AG10803 (cell line): ENCODE data around the gene GCGR.

Source experiments
- DNase-seq: peaks from one replicate; pipeline ENCODE4 v3.0.0; 2010; ENCODE audit warnings: low read depth
- H3K4me3 ChIP-seq: 2 replicates; pipeline ENCODE4 v1.5.1; 2011; ENCODE audit warnings: mild to moderate bottlenecking, low read length, control low read depth
- TF ChIP-seq, protein P1 (sequence below): conservative IDR thresholded peaks from 2 replicates; pipeline ENCODE4 v1.5.1; 2011; ENCODE audit warnings: mild to moderate bottlenecking, low read length, control low read depth, inconsistent platforms

GCGR gene

DNA sequence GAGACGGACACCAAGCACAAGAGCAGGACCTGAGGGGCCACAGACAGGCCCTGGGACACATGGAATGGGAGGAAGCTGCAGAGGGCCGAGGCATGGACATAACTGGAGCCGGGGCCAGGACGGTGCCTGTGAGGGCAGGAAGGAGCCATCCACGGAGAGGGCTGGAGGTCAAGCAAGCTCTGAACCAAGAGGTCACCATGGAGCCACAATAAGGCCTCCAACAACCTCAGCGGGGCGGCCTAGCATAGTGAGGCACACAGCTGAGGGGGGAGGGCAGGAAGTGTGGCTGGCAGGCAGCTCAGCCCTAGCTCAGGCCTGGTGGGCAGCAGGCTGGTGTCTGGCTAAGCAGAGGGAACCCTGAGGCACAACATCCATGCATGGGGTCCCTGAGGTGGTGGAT lies 24.7 kb downstream of the GCGR start:
- TF ChIP-seq, protein P1, sequence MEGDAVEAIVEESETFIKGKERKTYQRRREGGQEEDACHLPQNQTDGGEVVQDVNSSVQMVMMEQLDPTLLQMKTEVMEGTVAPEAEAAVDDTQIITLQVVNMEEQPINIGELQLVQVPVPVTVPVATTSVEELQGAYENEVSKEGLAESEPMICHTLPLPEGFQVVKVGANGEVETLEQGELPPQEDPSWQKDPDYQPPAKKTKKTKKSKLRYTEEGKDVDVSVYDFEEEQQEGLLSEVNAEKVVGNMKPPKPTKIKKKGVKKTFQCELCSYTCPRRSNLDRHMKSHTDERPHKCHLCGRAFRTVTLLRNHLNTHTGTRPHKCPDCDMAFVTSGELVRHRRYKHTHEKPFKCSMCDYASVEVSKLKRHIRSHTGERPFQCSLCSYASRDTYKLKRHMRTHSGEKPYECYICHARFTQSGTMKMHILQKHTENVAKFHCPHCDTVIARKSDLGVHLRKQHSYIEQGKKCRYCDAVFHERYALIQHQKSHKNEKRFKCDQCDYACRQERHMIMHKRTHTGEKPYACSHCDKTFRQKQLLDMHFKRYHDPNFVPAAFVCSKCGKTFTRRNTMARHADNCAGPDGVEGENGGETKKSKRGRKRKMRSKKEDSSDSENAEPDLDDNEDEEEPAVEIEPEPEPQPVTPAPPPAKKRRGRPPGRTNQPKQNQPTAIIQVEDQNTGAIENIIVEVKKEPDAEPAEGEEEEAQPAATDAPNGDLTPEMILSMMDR: no peak
- H3K4me3 ChIP-seq: no peak overlapping the region
- DNase-seq: no peak

DNA sequence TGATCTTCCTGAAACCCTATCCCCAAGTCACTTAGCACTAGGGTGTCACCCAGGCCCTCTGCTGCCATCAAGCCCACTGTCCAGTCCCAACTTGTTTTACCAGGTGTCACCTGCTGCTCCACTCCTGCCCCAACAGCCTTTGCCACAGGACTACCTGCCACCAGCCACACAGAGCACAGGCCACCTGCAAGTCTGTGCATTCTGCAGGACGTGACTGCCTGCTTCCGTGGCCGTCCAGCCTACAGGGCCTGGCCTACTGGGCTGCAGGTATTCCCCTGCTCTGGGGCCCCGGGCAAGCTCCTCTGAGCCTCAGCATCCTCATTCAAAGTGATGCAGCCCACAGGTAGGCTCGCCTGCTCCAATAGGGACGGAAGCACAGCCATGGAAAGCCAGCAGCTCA lies 25.9 kb downstream of the GCGR start:
- H3K4me3 ChIP-seq: no peak overlapping the region
- no peak for DNase-seq
- TF ChIP-seq, protein P1: no peak

DNA sequence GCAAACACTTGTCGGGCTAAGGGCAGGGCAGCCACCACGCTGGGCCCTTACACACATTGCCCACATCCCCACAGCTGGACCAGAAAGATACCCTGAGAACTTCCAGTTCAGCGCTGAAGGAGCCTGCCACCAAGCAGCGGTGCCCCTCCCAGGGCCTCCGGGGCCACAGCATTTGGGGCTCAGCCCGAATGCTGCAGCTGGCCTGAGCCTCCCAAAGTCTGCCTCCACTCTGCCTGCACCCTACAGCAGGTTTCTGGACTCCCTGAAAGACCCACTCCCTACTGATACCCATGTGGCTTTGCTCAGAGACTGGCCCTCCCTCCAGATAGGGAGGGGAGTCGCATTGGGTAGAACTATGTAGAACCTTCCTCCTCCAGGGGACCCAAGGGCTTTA lies 27.6 kb downstream of the GCGR start:
- TF ChIP-seq, protein P1: no peak
- H3K4me3 ChIP-seq: peak overlapping the region; percentile 77
- DNase-seq: no peak

DNA sequence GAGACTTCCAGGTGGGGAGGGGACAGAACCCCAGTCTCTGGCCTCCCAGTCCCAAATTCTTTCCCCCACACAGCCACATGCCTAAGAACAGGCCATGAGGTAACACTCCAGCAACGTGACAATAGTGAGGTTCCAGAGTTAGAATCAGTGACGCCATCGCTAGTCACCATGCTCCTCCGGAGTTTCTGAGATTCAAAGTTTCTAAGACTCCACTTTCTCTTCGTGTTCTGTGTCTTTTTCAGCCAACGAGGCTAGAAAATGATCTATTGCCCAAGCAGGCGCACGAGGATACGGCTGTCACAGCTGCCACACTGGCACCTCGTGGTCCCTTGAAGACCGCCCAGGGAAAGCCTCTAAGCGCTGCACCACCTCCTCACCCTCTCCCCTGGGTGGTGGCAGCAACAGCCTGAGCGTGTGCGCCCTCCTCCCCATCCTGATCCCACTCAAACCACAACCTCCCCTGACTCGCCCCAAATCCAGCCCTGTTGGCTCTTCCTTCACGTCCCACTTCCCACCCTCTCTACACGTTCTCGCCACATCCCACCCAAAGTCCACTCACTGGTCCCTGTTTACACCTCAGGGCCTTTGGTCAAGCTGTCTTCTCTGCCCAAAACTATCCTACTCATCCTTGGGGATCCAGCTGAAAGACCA lies 28.1 kb downstream of the GCGR start:
- peak overlapping the region; percentile 77 for H3K4me3 ChIP-seq
- DNase-seq: peak; percentile 56
- TF ChIP-seq, protein P1: no peak

DNA sequence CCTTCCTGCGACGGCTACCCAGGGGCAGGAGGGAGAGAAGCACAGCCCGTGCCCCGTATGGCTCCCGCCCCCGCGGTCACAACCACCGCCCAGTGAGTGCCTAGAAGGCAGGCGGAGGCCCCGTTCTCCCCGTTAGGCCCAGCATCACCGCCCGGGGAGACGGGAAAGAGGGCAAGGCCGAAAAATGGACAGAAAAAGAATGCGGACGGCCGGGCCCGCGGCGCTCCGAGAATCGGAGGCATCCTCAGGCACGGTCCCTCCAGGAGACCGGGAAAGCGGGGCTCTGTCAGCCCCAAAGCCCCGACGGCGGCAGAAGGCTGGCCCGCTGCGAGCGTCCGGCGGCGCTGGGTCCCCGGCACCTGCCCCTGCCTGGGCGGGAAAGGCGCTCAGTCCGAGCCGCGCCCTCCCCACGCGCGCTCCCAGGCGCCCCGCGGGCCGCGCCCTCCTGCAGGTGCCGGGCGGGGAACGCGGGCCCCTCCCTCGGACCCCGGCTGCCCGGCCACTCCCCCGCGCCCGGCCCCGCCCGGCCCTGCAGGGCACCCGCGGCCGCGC lies 28.7 kb downstream of the GCGR start:
- peak; percentile 19 for DNase-seq
- TF ChIP-seq, protein P1: no peak

DNA sequence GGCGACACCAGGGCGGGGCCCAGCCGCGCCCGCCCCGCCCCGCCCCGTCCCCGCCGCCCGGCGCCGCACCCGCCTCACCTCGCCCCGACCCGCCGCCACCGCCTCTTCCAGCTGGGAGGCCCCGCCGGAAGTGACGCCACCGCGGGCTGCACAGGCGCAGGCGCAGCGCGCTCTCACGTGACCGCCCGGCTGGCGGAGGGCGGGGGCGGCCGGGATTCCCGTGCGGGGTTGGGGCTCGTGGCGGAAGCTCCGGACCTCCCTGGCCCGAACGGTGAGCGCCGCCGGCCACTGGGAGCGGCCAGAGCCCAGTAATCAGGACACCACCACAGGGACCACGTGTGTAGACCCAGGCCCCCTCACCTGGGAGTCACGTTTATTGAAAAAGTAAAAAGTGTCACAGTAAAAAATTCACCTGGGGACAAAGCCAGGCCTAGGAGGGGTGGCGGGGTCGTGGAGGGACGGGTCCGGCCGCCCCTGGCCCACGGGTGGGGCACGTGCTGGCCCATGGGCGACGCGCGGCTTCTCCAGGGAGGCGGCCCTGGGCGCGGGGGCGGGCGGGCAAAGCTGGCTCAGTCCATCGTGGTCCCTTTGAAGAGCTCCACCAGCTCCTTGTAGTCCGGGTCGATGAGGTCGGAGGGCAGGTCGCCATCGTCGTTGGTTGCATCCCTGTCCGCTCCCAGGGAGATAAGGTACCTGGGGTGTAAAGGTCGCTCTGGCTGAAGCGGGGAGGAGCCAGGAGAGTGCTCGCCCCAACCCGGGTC lies 29.4 kb downstream of the GCGR start, which contains the start of gene MCRIP1:
TSS of gene MCRIP1 (minus strand) at position 132 of the 761 bp plus-strand sequence. CDS start 8,785 bp downstream, outside the sequence.
- TF ChIP-seq, protein P1: no peak
- peak; percentile 91 for DNase-seq

More for the DNA sequence above, 28.7 kb downstream of the GCGR start:
- H3K4me3 ChIP-seq: peak overlapping the region; percentile 77

More for the DNA sequence above, 29.4 kb downstream of the GCGR start, which contains the start of gene MCRIP1:
- peak within 1 kb of the TSS; percentile 80 for H3K4me3 ChIP-seq
